ENCODE data around the gene LOXL4.

LOXL4 gene

GRCh38 chr10:98267894-98268693 lies at the start of gene LOXL4:
Gene LOXL4, minus strand, starts transcription at chr10:98268194. Its CDS starts 5,175 bp downstream, at chr10:98263019.
- TF ChIP-seq CTCF (IDR thresholded peaks at IDR 0.05; ENCODE audit: low read depth, low read length): no peak
- DNase-seq (ENCODE audit: low read depth in 2 of 2): peak; percentile 29 to 33
- peak within 1 kb of the TSS; percentile 41 to 43 for H3K4me3 ChIP-seq (replicated peaks in 1 of 2; ENCODE audit: low read depth in 2 of 2, low read length in 2 of 2)

GRCh38 chr10:98316661-98317060 lies 48.7 kb upstream of the LOXL4 start:
- peak; percentile 59 to 76 for DNase-seq (ENCODE audit: low read depth in 2 of 2)
- no peak overlapping the region for H3K4me3 ChIP-seq (replicated peaks in 1 of 2; ENCODE audit: low read depth in 2 of 2, low read length in 2 of 2)

GRCh38 chr10:98316170-98316569 lies 48.2 kb upstream of the LOXL4 start:
- no peak for DNase-seq (ENCODE audit: low read depth in 2 of 2)
- H3K4me3 ChIP-seq (replicated peaks in 1 of 2; ENCODE audit: low read depth in 2 of 2, low read length in 2 of 2): no peak overlapping the region
- no peak for TF ChIP-seq CTCF (IDR thresholded peaks at IDR 0.05; ENCODE audit: low read depth, low read length)

More at GRCh38 chr10:98316661-98317060, 48.7 kb upstream of the LOXL4 start:
- no peak for TF ChIP-seq CTCF (IDR thresholded peaks at IDR 0.05; ENCODE audit: low read depth, low read length)

- H3K4me3 ChIP-seq (replicated peaks in 1 of 2; ENCODE audit: low read depth in 2 of 2, low read length in 2 of 2): no peak overlapping the region
- DNase-seq (ENCODE audit: low read depth in 2 of 2): peak in 1 of 2 donors; percentile 34
- no peak for TF ChIP-seq CTCF (IDR thresholded peaks at IDR 0.05; ENCODE audit: low read depth, low read length)
These were observed 46.7 kb upstream of the LOXL4 start for GRCh38 chr10:98314532-98315284.

- no peak for TF ChIP-seq CTCF (IDR thresholded peaks at IDR 0.05; ENCODE audit: low read depth, low read length)
- H3K4me3 ChIP-seq (replicated peaks in 1 of 2; ENCODE audit: low read depth in 2 of 2, low read length in 2 of 2): no peak overlapping the region
- DNase-seq (ENCODE audit: low read depth in 2 of 2): no peak
These were observed 45.6 kb upstream of the LOXL4 start for GRCh38 chr10:98313598-98313997.

- no peak for TF ChIP-seq CTCF (IDR thresholded peaks at IDR 0.05; ENCODE audit: low read depth, low read length)
- no peak overlapping the region for H3K4me3 ChIP-seq (replicated peaks in 1 of 2; ENCODE audit: low read depth in 2 of 2, low read length in 2 of 2)
- no peak for DNase-seq (ENCODE audit: low read depth in 2 of 2)
These were observed 44.8 kb upstream of the LOXL4 start for GRCh38 chr10:98312822-98313221.

All from cardiac fibroblast (primary cell).